ENCODE measurements around the gene SLC4A1AP. TPM values are rescaled to one million over a fixed set of nuclear protein-coding genes. Genes with fewer than 3 reads are reported as not detected.

Gene SLC4A1AP
- polyA plus RNA-seq, 1 of the 3 experiments (the other 2 are of a cell fraction), result 9.4 TPM

DNA sequence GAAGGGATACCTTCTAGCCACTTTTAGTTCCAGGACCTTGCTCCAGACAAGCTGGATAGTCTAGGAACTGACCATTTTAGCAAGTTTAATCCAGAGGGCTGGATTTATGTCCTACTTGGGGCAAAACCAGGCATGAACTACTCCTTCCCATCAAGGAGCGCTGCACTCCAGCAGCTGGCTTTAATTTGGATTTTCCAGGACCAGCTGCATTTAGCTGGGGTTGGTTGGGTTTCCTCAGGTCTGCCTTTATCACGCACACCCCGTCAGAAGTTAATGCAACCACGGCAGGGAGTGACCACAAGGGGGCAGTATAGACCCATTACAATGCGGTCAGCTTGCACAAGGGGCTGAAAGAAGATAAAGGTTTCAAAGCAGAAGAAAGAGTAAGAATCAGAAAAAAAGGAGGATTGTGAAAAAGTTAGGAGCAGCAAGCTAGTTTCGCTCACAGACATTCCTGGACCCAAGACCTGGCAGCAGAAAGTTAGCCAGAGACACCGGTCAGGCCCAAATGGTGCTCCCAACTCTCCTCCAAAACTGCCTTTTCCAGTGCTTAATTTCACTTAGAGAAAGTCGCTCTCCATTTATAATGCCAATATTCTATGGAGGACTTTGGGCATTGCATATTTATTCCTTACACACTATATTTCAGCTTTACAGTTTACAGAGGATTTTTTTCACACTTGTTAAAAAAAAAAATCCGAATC is 40.1 kb downstream of the SLC4A1AP start:
- CTCF ChIA-PET, result interaction anchor here (0.5 to 18.8 kb wide), 87 partner anchors 10 to 892 kb away, joined by 3 to 333 read pairs (median 4); partner anchors contain the start of genes FOSL2, PPM1G, SLC4A1AP and SUPT7L
- no peaks in the 10 kb centered on the region for H3K9me3 ChIP-seq
- H3K4me3 ChIP-seq (ENCODE audit: low read depth in 2 of 2, low read length in 1 of 2), result no peak overlapping the region; a peak in 1 of 4 replicates
- no peaks in the 10 kb centered on the region for H3K9me2 ChIP-seq
- DNase-seq, result peak; percentile 88
- POLR2A ChIA-PET, result interaction anchor here (1.0 to 1.4 kb wide), 3 partner anchors 187 to 689 kb away, joined by 3 to 6 read pairs (median 4); partner anchors contain the start of genes BABAM2, FOSL2 and RBKS
- H3K4me2 ChIP-seq, result no peak overlapping the region; the same call in 1 of the 2 replicates
- no peaks in the 10 kb centered on the region for H3K79me2 ChIP-seq (ENCODE audit: insufficient read depth)
- H3K27ac ChIP-seq (ENCODE audit: low read depth in 2 of 2, low read length in 1 of 2), result peak overlapping the region in 1 of 2 experiments; percentile 29; a peak in 1 of 4 replicates
- H3K9ac ChIP-seq, result no peak overlapping the region
- peaks cover 20% of the 10 kb centered on the region for H3F3A ChIP-seq (replicated peaks; ENCODE audit: insufficient read depth)
- H3K4me1 ChIP-seq (ENCODE audit: control insufficient read depth in 1 of 2, insufficient read depth in 2 of 2, low read depth in 1 of 2, low read length in 1 of 2), result peaks cover 10 to 16% of the 10 kb centered on the region in 2 experiments; a peak in 3 of 4 replicates
- no peaks in the 10 kb centered on the region for H4K20me1 ChIP-seq (ENCODE audit: insufficient read depth)
- WGBS (ENCODE audit: low lambda C conversion rate), result 30% methylated on average over 9 of the region's 9 CpGs
- no peaks in the 10 kb centered on the region for H3K27me3 ChIP-seq (ENCODE audit: insufficient read depth)
- H2AFZ ChIP-seq (ENCODE audit: low read depth), result no peak overlapping the region; the same call in 1 of the 2 replicates
- H3K36me3 ChIP-seq (replicated peaks in 1 of 2; ENCODE audit: control insufficient read depth in 1 of 2, insufficient read depth in 2 of 2, low read length in 1 of 2), result no peaks in the 10 kb centered on the region
- TF ChIP-seq, protein P1, sequence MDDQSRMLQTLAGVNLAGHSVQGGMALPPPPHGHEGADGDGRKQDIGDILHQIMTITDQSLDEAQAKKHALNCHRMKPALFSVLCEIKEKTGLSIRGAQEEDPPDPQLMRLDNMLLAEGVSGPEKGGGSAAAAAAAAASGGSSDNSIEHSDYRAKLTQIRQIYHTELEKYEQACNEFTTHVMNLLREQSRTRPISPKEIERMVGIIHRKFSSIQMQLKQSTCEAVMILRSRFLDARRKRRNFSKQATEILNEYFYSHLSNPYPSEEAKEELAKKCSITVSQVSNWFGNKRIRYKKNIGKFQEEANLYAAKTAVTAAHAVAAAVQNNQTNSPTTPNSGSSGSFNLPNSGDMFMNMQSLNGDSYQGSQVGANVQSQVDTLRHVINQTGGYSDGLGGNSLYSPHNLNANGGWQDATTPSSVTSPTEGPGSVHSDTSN (IDR thresholded peaks at IDR 0.05), result no peak
- peak; percentile 16; the same call in 1 of the 2 replicates for TF ChIP-seq POLR2AphosphoS5 (IDR thresholded peaks at IDR 0.05; ENCODE audit: low read depth, low read length)
- no peak; the same call in 1 of the 2 replicates for TF ChIP-seq MXI1 (IDR thresholded peaks at IDR 0.05; ENCODE audit: low read depth, low read length)
- TF ChIP-seq, protein P2, sequence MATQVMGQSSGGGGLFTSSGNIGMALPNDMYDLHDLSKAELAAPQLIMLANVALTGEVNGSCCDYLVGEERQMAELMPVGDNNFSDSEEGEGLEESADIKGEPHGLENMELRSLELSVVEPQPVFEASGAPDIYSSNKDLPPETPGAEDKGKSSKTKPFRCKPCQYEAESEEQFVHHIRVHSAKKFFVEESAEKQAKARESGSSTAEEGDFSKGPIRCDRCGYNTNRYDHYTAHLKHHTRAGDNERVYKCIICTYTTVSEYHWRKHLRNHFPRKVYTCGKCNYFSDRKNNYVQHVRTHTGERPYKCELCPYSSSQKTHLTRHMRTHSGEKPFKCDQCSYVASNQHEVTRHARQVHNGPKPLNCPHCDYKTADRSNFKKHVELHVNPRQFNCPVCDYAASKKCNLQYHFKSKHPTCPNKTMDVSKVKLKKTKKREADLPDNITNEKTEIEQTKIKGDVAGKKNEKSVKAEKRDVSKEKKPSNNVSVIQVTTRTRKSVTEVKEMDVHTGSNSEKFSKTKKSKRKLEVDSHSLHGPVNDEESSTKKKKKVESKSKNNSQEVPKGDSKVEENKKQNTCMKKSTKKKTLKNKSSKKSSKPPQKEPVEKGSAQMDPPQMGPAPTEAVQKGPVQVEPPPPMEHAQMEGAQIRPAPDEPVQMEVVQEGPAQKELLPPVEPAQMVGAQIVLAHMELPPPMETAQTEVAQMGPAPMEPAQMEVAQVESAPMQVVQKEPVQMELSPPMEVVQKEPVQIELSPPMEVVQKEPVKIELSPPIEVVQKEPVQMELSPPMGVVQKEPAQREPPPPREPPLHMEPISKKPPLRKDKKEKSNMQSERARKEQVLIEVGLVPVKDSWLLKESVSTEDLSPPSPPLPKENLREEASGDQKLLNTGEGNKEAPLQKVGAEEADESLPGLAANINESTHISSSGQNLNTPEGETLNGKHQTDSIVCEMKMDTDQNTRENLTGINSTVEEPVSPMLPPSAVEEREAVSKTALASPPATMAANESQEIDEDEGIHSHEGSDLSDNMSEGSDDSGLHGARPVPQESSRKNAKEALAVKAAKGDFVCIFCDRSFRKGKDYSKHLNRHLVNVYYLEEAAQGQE (IDR thresholded peaks at IDR 0.05; ENCODE audit: low read depth, low read length), result peak; percentile 48; the same call in 1 of the 2 replicates
- no peak for TF ChIP-seq ELF1 (IDR thresholded peaks at IDR 0.05)
- TF ChIP-seq JUND (IDR thresholded peaks at IDR 0.05), result no peak
- no peak for TF ChIP-seq RXRA (IDR thresholded peaks at IDR 0.05; ENCODE audit: borderline replicate concordance, low read depth)
- peak; percentile 65; the same call in 1 of the 2 replicates for TF ChIP-seq SIN3A (IDR thresholded peaks at IDR 0.05; ENCODE audit: borderline replicate concordance, low read depth, low read length)
- TF ChIP-seq, protein P3, sequence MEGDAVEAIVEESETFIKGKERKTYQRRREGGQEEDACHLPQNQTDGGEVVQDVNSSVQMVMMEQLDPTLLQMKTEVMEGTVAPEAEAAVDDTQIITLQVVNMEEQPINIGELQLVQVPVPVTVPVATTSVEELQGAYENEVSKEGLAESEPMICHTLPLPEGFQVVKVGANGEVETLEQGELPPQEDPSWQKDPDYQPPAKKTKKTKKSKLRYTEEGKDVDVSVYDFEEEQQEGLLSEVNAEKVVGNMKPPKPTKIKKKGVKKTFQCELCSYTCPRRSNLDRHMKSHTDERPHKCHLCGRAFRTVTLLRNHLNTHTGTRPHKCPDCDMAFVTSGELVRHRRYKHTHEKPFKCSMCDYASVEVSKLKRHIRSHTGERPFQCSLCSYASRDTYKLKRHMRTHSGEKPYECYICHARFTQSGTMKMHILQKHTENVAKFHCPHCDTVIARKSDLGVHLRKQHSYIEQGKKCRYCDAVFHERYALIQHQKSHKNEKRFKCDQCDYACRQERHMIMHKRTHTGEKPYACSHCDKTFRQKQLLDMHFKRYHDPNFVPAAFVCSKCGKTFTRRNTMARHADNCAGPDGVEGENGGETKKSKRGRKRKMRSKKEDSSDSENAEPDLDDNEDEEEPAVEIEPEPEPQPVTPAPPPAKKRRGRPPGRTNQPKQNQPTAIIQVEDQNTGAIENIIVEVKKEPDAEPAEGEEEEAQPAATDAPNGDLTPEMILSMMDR (IDR thresholded peaks at IDR 0.05), result peak; percentile 99
- no peak for TF ChIP-seq TEAD4 (IDR thresholded peaks at IDR 0.05; ENCODE audit: borderline replicate concordance, insufficient read depth)
- TF ChIP-seq TCF12 (IDR thresholded peaks at IDR 0.05), result peak; percentile 78
- TF ChIP-seq RFX5 (IDR thresholded peaks at IDR 0.05; ENCODE audit: low read length), result peak; percentile 47; the same call in 1 of the 2 replicates
- TF ChIP-seq, protein P4, sequence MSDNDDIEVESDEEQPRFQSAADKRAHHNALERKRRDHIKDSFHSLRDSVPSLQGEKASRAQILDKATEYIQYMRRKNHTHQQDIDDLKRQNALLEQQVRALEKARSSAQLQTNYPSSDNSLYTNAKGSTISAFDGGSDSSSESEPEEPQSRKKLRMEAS (IDR thresholded peaks at IDR 0.05; ENCODE audit: low read depth), result no peak
- TF ChIP-seq EP300 (IDR thresholded peaks at IDR 0.05; ENCODE audit: borderline replicate concordance in 1 of 2, low read depth in 1 of 2, low read length in 1 of 2), result peak in 1 of 2 experiments; percentile 48; a peak in 1 of 4 replicates
- no peak; the same call in 1 of the 2 replicates for TF ChIP-seq GATA2 (CRISPR knock-in tag; IDR thresholded peaks at IDR 0.05)
- TF ChIP-seq YY1 (IDR thresholded peaks at IDR 0.05; ENCODE audit: low read depth), result no peak
- no peak for TF ChIP-seq NRF1 (IDR thresholded peaks at IDR 0.05; ENCODE audit: low read depth, low read length)
- TF ChIP-seq FOXM1 (IDR thresholded peaks at IDR 0.05; ENCODE audit: low read depth), result no peak
- TF ChIP-seq, protein P5, sequence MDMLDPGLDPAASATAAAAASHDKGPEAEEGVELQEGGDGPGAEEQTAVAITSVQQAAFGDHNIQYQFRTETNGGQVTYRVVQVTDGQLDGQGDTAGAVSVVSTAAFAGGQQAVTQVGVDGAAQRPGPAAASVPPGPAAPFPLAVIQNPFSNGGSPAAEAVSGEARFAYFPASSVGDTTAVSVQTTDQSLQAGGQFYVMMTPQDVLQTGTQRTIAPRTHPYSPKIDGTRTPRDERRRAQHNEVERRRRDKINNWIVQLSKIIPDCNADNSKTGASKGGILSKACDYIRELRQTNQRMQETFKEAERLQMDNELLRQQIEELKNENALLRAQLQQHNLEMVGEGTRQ (IDR thresholded peaks at IDR 0.05; ENCODE audit: borderline replicate concordance, low read depth, low read length), result no peak
- TF ChIP-seq CHD2 (IDR thresholded peaks at IDR 0.05; ENCODE audit: low read length, partially characterized antibody), result peak; percentile 47
- peak; percentile 70 for TF ChIP-seq RCOR1 (IDR thresholded peaks at IDR 0.05; ENCODE audit: low read length)
- no peak for TF ChIP-seq GABPA (IDR thresholded peaks at IDR 0.05; ENCODE audit: low read depth)
- no peak for TF ChIP-seq TAF1 (IDR thresholded peaks at IDR 0.05; ENCODE audit: borderline replicate concordance, low read depth, low read length)
- no peak for TF ChIP-seq FOXJ3 (CRISPR knock-in tag; IDR thresholded peaks at IDR 0.05)
- TF ChIP-seq MEF2A (IDR thresholded peaks at IDR 0.05; ENCODE audit: borderline replicate concordance, low read depth), result no peak
- no peak for TF ChIP-seq EZH2phosphoT487 (IDR thresholded peaks at IDR 0.05; ENCODE audit: borderline replicate concordance, low read depth)

Measured in SK-N-SH (cell line).